Neural cell (in vitro differentiated cells): ENCODE results near the gene PTX4. TPM values are rescaled to one million over a fixed set of nuclear protein-coding genes. Genes with fewer than 3 reads are reported as not detected.

Experiments
- H2AFZ ChIP-seq: fragments of 200-600, 300-800 bp; sonication (generic), shearing (Covaris generic); 2 replicates; pipeline ENCODE4 v1.6.0; 2014; ENCODE audit warnings: low read depth, mild to moderate bottlenecking, antibody characterized with exemption, low read length, moderate library complexity
- H3F3A ChIP-seq: fragments of 200-600 bp; shearing (Covaris generic); 2 replicates; pipeline ENCODE4 v1.6.1; 2016; ENCODE audit warnings: mild to moderate bottlenecking, moderate library complexity, mixed read lengths, antibody characterized with exemption, low read length; ENCODE audit not compliant: insufficient read depth, poor library complexity, severe bottlenecking
- H3K27ac ChIP-seq: fragments of 200-600, 300-800 bp; sonication (generic), shearing (Covaris generic); 2 replicates; pipeline ENCODE4 v1.5.1; 2014; ENCODE audit warnings: mild to moderate bottlenecking, low read length, moderate library complexity
- H3K27me3 ChIP-seq: fragments of 300-800, 200-600 bp; sonication (generic), shearing (Covaris generic); 2 replicates; pipeline ENCODE4 v1.6.0; 2014; ENCODE audit warnings: mild to moderate bottlenecking, low read depth, low read length, moderate library complexity; ENCODE audit not compliant: insufficient read depth
- H3K36me3 ChIP-seq: fragments of 300-800, 200-600 bp; sonication (generic), shearing (Covaris generic); 2 replicates; pipeline ENCODE4 v1.5.1; 2014; ENCODE audit warnings: mild to moderate bottlenecking, antibody characterized with exemption, low read length, moderate library complexity; ENCODE audit not compliant: insufficient read depth
- H3K4me2 ChIP-seq: fragments of 300-800, 200-600 bp; sonication (generic), shearing (Covaris generic); 2 replicates; pipeline ENCODE4 v1.6.0; 2014; ENCODE audit warnings: mild to moderate bottlenecking, low read length
- H3K4me3 ChIP-seq: fragments of 300-800, 200-600 bp; sonication (generic), shearing (Covaris generic); 2 replicates; pipeline ENCODE4 v1.5.1; 2014; ENCODE audit warnings: mild to moderate bottlenecking, low read length, moderate library complexity
- H3K79me2 ChIP-seq: fragments of 200-600 bp; shearing (Covaris generic); replicated peaks from 2 replicates; pipeline ENCODE4 v1.6.0; 2014; ENCODE audit warnings: mild to moderate bottlenecking, low read length, moderate library complexity; ENCODE audit not compliant: insufficient read depth
- H3K9ac ChIP-seq: fragments of 300-800, 200-600 bp; sonication (generic), shearing (Covaris generic); 2 replicates; pipeline ENCODE4 v1.6.1; 2016; ENCODE audit warnings: mild to moderate bottlenecking, low read length, mixed read lengths
- H3K9me2 ChIP-seq: fragments of 200-600 bp; shearing (Covaris generic); 2 replicates; pipeline ENCODE4 v1.6.1; 2016; ENCODE audit warnings: mild to moderate bottlenecking, low read length, mixed read lengths; ENCODE audit not compliant: insufficient read depth
- H3K9me3 ChIP-seq: fragments of 200-600, 300-800 bp; sonication (generic), shearing (Covaris generic); 2 replicates; pipeline ENCODE4 v1.6.1; 2016; ENCODE audit warnings: mild to moderate bottlenecking, mixed run types, low read length, moderate library complexity, mixed read lengths
- H4K20me1 ChIP-seq: fragments of 200-600 bp; shearing (Covaris generic); 2 replicates; pipeline ENCODE4 v1.6.1; 2016; ENCODE audit warnings: mild to moderate bottlenecking, mixed run types; ENCODE audit not compliant: insufficient read depth
- CTCF ChIP-seq: fragments of 450-650 bp; IDR thresholded peaks from 2 replicates; pipeline ENCODE4 v1.5.1; 2014; ENCODE audit warnings: antibody characterized with exemption, mild to moderate bottlenecking, moderate library complexity; ENCODE audit not compliant: poor library complexity, severe bottlenecking
- EP300 ChIP-seq: fragments of 450-650 bp; conservative IDR thresholded peaks from 2 replicates; pipeline ENCODE4 v1.6.1; 2014; ENCODE audit warnings: antibody characterized with exemption, mild to moderate bottlenecking, moderate library complexity; ENCODE audit not compliant: poor library complexity, severe bottlenecking
- EZH2 ChIP-seq: fragments of 200-600, 300-800 bp; shearing (Covaris generic), sonication (generic); IDR thresholded peaks from 2 replicates; pipeline ENCODE4 v1.6.1; 2014; ENCODE audit warnings: antibody characterized with exemption, low read length, borderline replicate concordance, mild to moderate bottlenecking; ENCODE audit not compliant: insufficient read depth, poor library complexity, severe bottlenecking
- MXI1 ChIP-seq: fragments of 450-650 bp; conservative IDR thresholded peaks from 2 replicates; pipeline ENCODE4 v1.6.1; 2014; ENCODE audit warnings: antibody characterized with exemption, mild to moderate bottlenecking; ENCODE audit not compliant: poor library complexity, severe bottlenecking
- POLR2AphosphoS5 ChIP-seq: IDR thresholded peaks from 2 replicates; pipeline ENCODE4 v1.6.1; 2012
- SMC3 ChIP-seq: fragments of 450-650 bp; conservative IDR thresholded peaks from 2 replicates; pipeline ENCODE4 v1.6.1; 2014; ENCODE audit warnings: antibody characterized with exemption, mild to moderate bottlenecking, moderate library complexity; ENCODE audit not compliant: poor library complexity
- TAF1 ChIP-seq: IDR thresholded peaks from 2 replicates; pipeline ENCODE4 v1.6.1; 2012; ENCODE audit warnings: low read depth
- polyA plus RNA-seq: library from polyadenylated mRNA; depleted of rRNA; stranded (reverse); fragments of >200 nt; gene quantifications from 2 replicates; pipeline ENCODE4 v1.2.3, GENCODE V29; 2014
- TF ChIP-seq, protein P1 (sequence below): IDR thresholded peaks from 2 replicates; pipeline ENCODE4 v1.6.1; 2012; ENCODE audit warnings: borderline replicate concordance

PTX4 gene
- polyA plus RNA-seq, 1 donor from 2014 or later: not detected

DNA sequence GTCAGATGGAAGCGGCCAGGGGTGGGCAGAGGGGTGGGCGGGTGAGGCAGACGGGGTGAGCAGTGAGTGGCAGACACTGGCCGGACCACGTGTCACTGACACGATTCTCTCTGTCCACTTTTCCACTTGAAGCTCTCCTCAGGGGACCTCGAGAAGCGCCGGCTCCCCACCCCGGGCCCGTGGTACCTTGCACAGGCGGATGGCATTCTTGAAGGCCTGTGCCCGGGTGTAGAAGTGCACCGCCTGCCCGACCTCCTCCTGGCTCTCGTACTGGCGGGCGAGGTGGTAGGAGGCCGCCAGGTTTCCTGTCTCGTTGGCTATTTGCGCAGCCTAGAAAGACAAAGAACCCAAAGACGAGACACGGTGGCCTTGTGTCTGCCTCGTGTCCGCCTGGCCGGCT, 35.6 kb upstream of the PTX4 start:
- Histone ChIP-seq H3K79me2 (no peaks in the 10 kb centered on the region), H3K9me3 (no peaks in the 10 kb centered on the region), H3K27me3 (no peaks in the 10 kb centered on the region), H2AFZ (no peak overlapping the region), H4K20me1 (no peaks in the 10 kb centered on the region), H3K27ac (no peak overlapping the region), H3K4me3 (no peak overlapping the region), H3K9ac (no peak overlapping the region), H3K36me3 (no peaks in the 10 kb centered on the region), H3K9me2 (no peaks in the 10 kb centered on the region), H3F3A (no peaks in the 10 kb centered on the region), H3K4me2 (no peak overlapping the region)
- TF ChIP-seq SMC3: no peak
- no peak for TF ChIP-seq POLR2AphosphoS5
- TF ChIP-seq TAF1: no peak
- no peak for TF ChIP-seq EZH2
- TF ChIP-seq CTCF: no peak
- TF ChIP-seq EP300: no peak
- TF ChIP-seq, protein P1, sequence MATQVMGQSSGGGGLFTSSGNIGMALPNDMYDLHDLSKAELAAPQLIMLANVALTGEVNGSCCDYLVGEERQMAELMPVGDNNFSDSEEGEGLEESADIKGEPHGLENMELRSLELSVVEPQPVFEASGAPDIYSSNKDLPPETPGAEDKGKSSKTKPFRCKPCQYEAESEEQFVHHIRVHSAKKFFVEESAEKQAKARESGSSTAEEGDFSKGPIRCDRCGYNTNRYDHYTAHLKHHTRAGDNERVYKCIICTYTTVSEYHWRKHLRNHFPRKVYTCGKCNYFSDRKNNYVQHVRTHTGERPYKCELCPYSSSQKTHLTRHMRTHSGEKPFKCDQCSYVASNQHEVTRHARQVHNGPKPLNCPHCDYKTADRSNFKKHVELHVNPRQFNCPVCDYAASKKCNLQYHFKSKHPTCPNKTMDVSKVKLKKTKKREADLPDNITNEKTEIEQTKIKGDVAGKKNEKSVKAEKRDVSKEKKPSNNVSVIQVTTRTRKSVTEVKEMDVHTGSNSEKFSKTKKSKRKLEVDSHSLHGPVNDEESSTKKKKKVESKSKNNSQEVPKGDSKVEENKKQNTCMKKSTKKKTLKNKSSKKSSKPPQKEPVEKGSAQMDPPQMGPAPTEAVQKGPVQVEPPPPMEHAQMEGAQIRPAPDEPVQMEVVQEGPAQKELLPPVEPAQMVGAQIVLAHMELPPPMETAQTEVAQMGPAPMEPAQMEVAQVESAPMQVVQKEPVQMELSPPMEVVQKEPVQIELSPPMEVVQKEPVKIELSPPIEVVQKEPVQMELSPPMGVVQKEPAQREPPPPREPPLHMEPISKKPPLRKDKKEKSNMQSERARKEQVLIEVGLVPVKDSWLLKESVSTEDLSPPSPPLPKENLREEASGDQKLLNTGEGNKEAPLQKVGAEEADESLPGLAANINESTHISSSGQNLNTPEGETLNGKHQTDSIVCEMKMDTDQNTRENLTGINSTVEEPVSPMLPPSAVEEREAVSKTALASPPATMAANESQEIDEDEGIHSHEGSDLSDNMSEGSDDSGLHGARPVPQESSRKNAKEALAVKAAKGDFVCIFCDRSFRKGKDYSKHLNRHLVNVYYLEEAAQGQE: no peak
- TF ChIP-seq MXI1: no peak

- no peaks in the 10 kb centered on the region for H3F3A ChIP-seq
- no peaks in the 10 kb centered on the region for H3K27me3 ChIP-seq
- H4K20me1 ChIP-seq: no peaks in the 10 kb centered on the region
- H3K4me3 ChIP-seq: no peak overlapping the region
- no peak overlapping the region for H2AFZ ChIP-seq
- H3K27ac ChIP-seq: no peak overlapping the region
- no peaks in the 10 kb centered on the region for H3K9me2 ChIP-seq
- TF ChIP-seq POLR2AphosphoS5 (no peak), SMC3 (no peak), CTCF (no peak), MXI1 (no peak)
- H3K36me3 ChIP-seq: no peaks in the 10 kb centered on the region
- no peaks in the 10 kb centered on the region for H3K9me3 ChIP-seq
- H3K9ac ChIP-seq: no peak overlapping the region
- H3K4me2 ChIP-seq: no peak overlapping the region
- no peaks in the 10 kb centered on the region for H3K79me2 ChIP-seq
These were observed 35.0 kb upstream of the PTX4 start for GRCh38 chr16:1523581-1524245.
